Endothelial cell of umbilical vein (primary cell): Measurements from ENCODE around the gene GNA12. TPM values are rescaled to one million over a fixed set of nuclear protein-coding genes. Genes with fewer than 3 reads are reported as not detected.

ENCODE experiments used
- BruUV-seq: library from RNA; stranded (reverse); fragments of 400-500 nt; replicated peaks from 2 replicates; lab custom pipeline; 2021; lab: Mats Ljungman, UMichigan
- CTCF ChIA-PET: fragments of 300-600, 350-600 bp; sonication (Branson Sonifier 250); formaldehyde crosslinking; loops from one replicate; lab custom pipeline; 2021; ENCODE audit warnings: antibody characterized with exemption, inconsistent platforms; lab: Charles Lee
- POLR2A ChIA-PET: fragments of 300-600, 350-600 bp; sonication (Branson Sonifier 250); formaldehyde crosslinking; loops from one replicate; lab custom pipeline; 2021; ENCODE audit warnings: antibody characterized with exemption, inconsistent platforms; lab: Charles Lee
- DNase-seq: peaks from one replicate; pipeline ENCODE4 v3.0.0-alpha.2; 2011; ENCODE audit warnings: low read depth, low spot score
- FAIRE-seq: peaks from 2 replicates; lab custom pipeline; 2011; peaks lifted over from hg19 to GRCh38; lab: Jason Lieb, UNC
- H2AFZ ChIP-seq: 2 replicates; pipeline ENCODE4 v1.6.0; 2012; ENCODE audit warnings: low read depth, low read length, control low read depth, inconsistent platforms
- H3K27ac ChIP-seq: 2 replicates; pipeline ENCODE4 v1.5.1; 2011; ENCODE audit warnings: low read depth, mild to moderate bottlenecking, control low read depth, low read length, moderate library complexity; ENCODE audit not compliant: insufficient read depth
- H3K27me3 ChIP-seq, 2 experiments: 2 replicates each; pipeline versions ENCODE4 v1.6.0 to v1.6.1; 2011; ENCODE audit warnings: low read length in 2 of 2, mixed read lengths in 1 of 2; ENCODE audit not compliant: control insufficient read depth in 2 of 2, insufficient read depth in 2 of 2
- H3K36me3 ChIP-seq, 2 experiments: 2 replicates in 1 of 2; 3 replicates in 1 of 2; pipeline ENCODE4 v1.5.1; 2011; ENCODE audit warnings: low read length in 2 of 2, mild to moderate bottlenecking in 1 of 2, moderate library complexity in 1 of 2; ENCODE audit not compliant: control insufficient read depth in 2 of 2, insufficient read depth in 2 of 2; ENCODE audit errors: extremely low read depth in 1 of 2
- H3K4me1 ChIP-seq: 3 replicates; pipeline ENCODE4 v1.5.1; 2011; ENCODE audit warnings: mild to moderate bottlenecking, low read length; ENCODE audit not compliant: control insufficient read depth, insufficient read depth; ENCODE audit errors: extremely low read depth
- H3K4me2 ChIP-seq: 2 replicates; pipeline ENCODE4 v1.6.1; 2011; ENCODE audit warnings: low read length, control low read depth, mixed read lengths; ENCODE audit not compliant: insufficient read depth
- H3K4me3 ChIP-seq, 3 experiments: fragments of 200-600 bp in 1 of 3; sonication (generic), shearing (Covaris generic) in 1 of 3; replicated peaks in 1 of 3; 2 replicates each; pipeline ENCODE4 v1.5.1; 2011 to 2016; ENCODE audit warnings: control low read depth in 3 of 3, low read length in 3 of 3, mild to moderate bottlenecking in 2 of 3, inconsistent platforms in 1 of 3, low read depth in 1 of 3, moderate library complexity in 1 of 3; ENCODE audit not compliant: insufficient read depth in 1 of 3
- H3K79me2 ChIP-seq: 2 replicates; pipeline ENCODE4 v1.6.0; 2012; ENCODE audit warnings: low read length, inconsistent platforms; ENCODE audit not compliant: control insufficient read depth, insufficient read depth
- H3K9ac ChIP-seq: replicated peaks from 2 replicates; pipeline ENCODE3; 2011; ENCODE audit warnings: low read length, control low read depth; ENCODE audit not compliant: insufficient read depth; ENCODE audit errors: extremely low read depth
- H3K9me1 ChIP-seq: replicated peaks from 3 replicates; pipeline ENCODE4 v1.6.0; 2011; ENCODE audit warnings: mild to moderate bottlenecking, low read length; ENCODE audit not compliant: control insufficient read depth, insufficient read depth; ENCODE audit errors: extremely low read depth
- H3K9me3 ChIP-seq: replicated peaks from 2 replicates; pipeline ENCODE4 v1.5.1; 2012; ENCODE audit warnings: low read length, inconsistent platforms; ENCODE audit not compliant: control insufficient read depth, insufficient read depth
- H4K20me1 ChIP-seq: replicated peaks from 2 replicates; pipeline ENCODE3; 2011; ENCODE audit warnings: mild to moderate bottlenecking, low read length; ENCODE audit not compliant: control insufficient read depth, insufficient read depth; ENCODE audit errors: extremely low read depth
- EZH2 ChIP-seq: IDR thresholded peaks from 2 replicates; pipeline ENCODE4 v1.6.1; 2012; ENCODE audit warnings: borderline replicate concordance, low read depth, mild to moderate bottlenecking, moderate library complexity, low read length, inconsistent platforms; ENCODE audit not compliant: severe bottlenecking
- FOS ChIP-seq: IDR thresholded peaks from 2 replicates; pipeline ENCODE4 v1.6.1; 2011; ENCODE audit warnings: mild to moderate bottlenecking, low read length, moderate library complexity, borderline replicate concordance; ENCODE audit not compliant: insufficient read depth
- GATA2 ChIP-seq: IDR thresholded peaks from 2 replicates; pipeline ENCODE4 v1.7.0; 2011; ENCODE audit warnings: low read depth, mild to moderate bottlenecking, moderate library complexity, mixed read lengths, low read length; ENCODE audit not compliant: insufficient read length, insufficient read depth
- JUN ChIP-seq: IDR thresholded peaks from 2 replicates; pipeline ENCODE4 v1.6.1; 2011; ENCODE audit warnings: borderline replicate concordance, low read depth; ENCODE audit not compliant: insufficient read length, insufficient read depth
- MYC ChIP-seq: IDR thresholded peaks from one replicate; pipeline ENCODE4 v1.6.1; 2011; ENCODE audit warnings: mild to moderate bottlenecking, low read depth, low read length
- POLR2A ChIP-seq: IDR thresholded peaks from 2 replicates; pipeline ENCODE4 v1.6.1; 2012; ENCODE audit warnings: low read depth, mild to moderate bottlenecking, control low read depth, low read length
- POLR2AphosphoS5 ChIP-seq: IDR thresholded peaks from 2 replicates; pipeline ENCODE4 v1.6.1; 2012; ENCODE audit warnings: low read depth, mild to moderate bottlenecking, control low read depth, low read length, moderate library complexity; ENCODE audit not compliant: insufficient read depth
- dilution Hi-C: fragments of 300-500 bp; cut with MboI; formaldehyde crosslinking; loops from one replicate; pipeline ENCODE4 v1.15.0; 2019; ENCODE audit warnings: low sequenced_read_pairs; ENCODE audit not compliant: extremely low pct_ligation_motif_present
- intact Hi-C: fragments of 100-400 bp; cut with micrococcal nuclease; formaldehyde crosslinking; loops from one replicate; pipeline ENCODE4 v1.10.0; 2022
- polyA plus RNA-seq, 4 experiments: library from polyadenylated mRNA; depleted of rRNA in 3 of 4; stranded (reverse) in 3 of 4; unstranded in 1 of 4; fragments of >200 nt; gene quantifications; 2 replicates each; pipeline versions ENCODE4 v1.2.1 to v1.2.3, GENCODE V29; 2011 to 2012; ENCODE audit warnings: missing spikeins in 1 of 4
- total RNA-seq: library from RNA; stranded (reverse); gene quantifications from 2 replicates; pipeline ENCODE4 v1.2.3, GENCODE V29; 2021
- TF ChIP-seq, protein P1 (sequence below): IDR thresholded peaks from 2 replicates; pipeline ENCODE4 v1.6.1; 2011; ENCODE audit not compliant: insufficient read depth, insufficient read length
- TF ChIP-seq, protein P2 (sequence below), 2 donors: IDR thresholded peaks; 1 replicate in 1 of 2; 2 replicates in 1 of 2; pipeline ENCODE4 v1.5.1; 2011; ENCODE audit warnings: low read length in 2 of 2, mild to moderate bottlenecking in 2 of 2, moderate library complexity in 2 of 2, control low read depth in 1 of 2, inconsistent platforms in 1 of 2, low read depth in 1 of 2; ENCODE audit not compliant: insufficient read depth in 1 of 2; ENCODE audit errors: extremely low read depth in 1 of 2

The GNA12 gene
- total and polyA plus RNA-seq, 2 donors (not counting 3 experiments of a cell fraction or from before 2014, with no cell fraction given): 63.0 to 75.1 TPM

DNA sequence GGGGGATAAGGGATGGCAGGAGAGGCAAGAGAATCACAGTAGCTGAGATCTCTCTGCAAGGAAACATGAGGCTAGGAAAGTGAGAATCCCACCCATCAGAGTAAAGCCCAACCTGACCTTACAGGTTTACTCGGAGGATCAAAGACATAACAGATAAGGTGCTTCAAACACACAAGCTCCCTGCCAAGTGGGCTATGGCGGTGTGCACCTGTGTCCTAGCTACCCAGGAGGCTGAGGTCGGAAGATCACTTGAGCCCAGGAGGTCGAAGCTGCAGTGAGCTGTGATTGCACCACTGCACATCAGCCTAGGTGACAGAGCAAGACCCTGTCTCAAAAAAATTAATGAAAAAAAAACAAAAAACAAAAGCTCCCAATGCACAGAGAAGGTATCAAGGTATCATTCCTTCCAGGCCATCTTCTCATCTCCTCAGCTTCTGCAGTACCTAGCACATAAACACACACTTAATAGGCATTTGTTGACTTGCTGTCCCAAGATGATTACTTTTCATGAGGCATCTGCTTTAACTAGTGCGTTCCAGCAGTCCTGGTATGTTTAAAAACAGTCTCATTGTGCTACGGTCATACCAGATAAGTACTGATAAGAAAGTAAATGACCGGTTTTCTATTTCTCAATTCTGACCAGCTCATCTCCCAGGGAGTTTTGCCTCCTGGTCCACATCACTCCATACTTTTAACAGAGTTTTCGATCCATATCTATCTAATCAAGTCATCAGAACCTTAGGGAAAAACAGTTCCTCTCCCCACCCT, 13.3 kb downstream of the GNA12 start:
- BruUV-seq: no TSS peak
- Histone ChIP-seq H3K4me1 (no peaks in the 10 kb centered on the region), H3K9me1 (no peaks in the 10 kb centered on the region), H3K9ac (no peak overlapping the region), H3K4me2 (no peak overlapping the region), H3K79me2 (peaks cover 60% of the 10 kb centered on the region), H2AFZ (no peak overlapping the region), H4K20me1 (no peaks in the 10 kb centered on the region), H3K27ac (no peak overlapping the region), H3K36me3 (peaks cover 0 to 2% of the 10 kb centered on the region in 2 experiments), H3K4me3 (no peak overlapping the region), H3K9me3 (no peaks in the 10 kb centered on the region), H3K27me3 (no peaks in the 10 kb centered on the region)
- dilution Hi-C loops: no loop called here
- DNase-seq (no peak), FAIRE-seq (no peak)
- CTCF ChIA-PET: interaction anchor here (0.8 to 1.0 kb wide), 2 partner anchors 9 to 10 kb away, joined by 3 read pairs; no protein-coding TSS in a partner anchor
- intact Hi-C loops: no loop called here
- POLR2A ChIA-PET: no interaction called here
- TF ChIP-seq EZH2 (no peak), JUN (no peak), MYC (no peak), POLR2A (no peak)
- TF ChIP-seq, protein P1, sequence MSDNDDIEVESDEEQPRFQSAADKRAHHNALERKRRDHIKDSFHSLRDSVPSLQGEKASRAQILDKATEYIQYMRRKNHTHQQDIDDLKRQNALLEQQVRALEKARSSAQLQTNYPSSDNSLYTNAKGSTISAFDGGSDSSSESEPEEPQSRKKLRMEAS: no peak

DNA sequence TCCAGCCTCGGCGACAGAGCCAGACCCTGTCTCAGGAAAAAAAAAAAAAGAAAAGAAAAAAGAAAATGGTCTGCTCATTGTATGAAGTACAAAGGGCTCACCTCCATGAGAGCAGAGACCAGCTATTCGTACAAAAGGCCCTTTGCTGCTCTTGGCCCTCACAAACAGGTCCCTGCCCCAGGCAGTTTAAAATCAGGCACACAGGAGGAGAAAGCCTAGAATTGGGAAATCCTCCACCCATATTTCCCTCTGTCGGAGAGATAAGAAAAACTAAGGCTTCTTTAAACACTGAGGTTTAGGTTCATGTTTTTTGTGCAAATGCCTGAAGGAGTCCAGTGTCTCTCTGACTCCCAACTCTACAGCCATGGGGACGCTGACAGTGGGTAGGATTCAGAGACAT, 15.1 kb downstream of the GNA12 start:
- H3K4me3 ChIP-seq: no peak overlapping the region
- no peak for FAIRE-seq
- H3K9ac ChIP-seq: no peak overlapping the region
- H3K27ac ChIP-seq: no peak overlapping the region
- no peaks in the 10 kb centered on the region for H3K27me3 ChIP-seq
- H2AFZ ChIP-seq: no peak overlapping the region
- H3K9me1 ChIP-seq: no peaks in the 10 kb centered on the region
- no peaks in the 10 kb centered on the region for H3K9me3 ChIP-seq
- dilution Hi-C loops (no loop called here), intact Hi-C loops (no loop called here)
- no TSS peak for BruUV-seq
- H4K20me1 ChIP-seq: no peaks in the 10 kb centered on the region
- POLR2A ChIA-PET: no interaction called here
- no peaks in the 10 kb centered on the region for H3K4me1 ChIP-seq
- no peak overlapping the region for H3K4me2 ChIP-seq
- TF ChIP-seq GATA2 (no peak), JUN (no peak), MYC (no peak), FOS (no peak), POLR2AphosphoS5 (no peak)
- TF ChIP-seq, protein P2, sequence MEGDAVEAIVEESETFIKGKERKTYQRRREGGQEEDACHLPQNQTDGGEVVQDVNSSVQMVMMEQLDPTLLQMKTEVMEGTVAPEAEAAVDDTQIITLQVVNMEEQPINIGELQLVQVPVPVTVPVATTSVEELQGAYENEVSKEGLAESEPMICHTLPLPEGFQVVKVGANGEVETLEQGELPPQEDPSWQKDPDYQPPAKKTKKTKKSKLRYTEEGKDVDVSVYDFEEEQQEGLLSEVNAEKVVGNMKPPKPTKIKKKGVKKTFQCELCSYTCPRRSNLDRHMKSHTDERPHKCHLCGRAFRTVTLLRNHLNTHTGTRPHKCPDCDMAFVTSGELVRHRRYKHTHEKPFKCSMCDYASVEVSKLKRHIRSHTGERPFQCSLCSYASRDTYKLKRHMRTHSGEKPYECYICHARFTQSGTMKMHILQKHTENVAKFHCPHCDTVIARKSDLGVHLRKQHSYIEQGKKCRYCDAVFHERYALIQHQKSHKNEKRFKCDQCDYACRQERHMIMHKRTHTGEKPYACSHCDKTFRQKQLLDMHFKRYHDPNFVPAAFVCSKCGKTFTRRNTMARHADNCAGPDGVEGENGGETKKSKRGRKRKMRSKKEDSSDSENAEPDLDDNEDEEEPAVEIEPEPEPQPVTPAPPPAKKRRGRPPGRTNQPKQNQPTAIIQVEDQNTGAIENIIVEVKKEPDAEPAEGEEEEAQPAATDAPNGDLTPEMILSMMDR (IDR thresholded peaks at IDR 0.05; ENCODE audit: extremely low read depth in 1 of 2, insufficient read depth in 1 of 2, low read depth in 1 of 2, low read length in 2 of 2): no peak
- CTCF ChIA-PET: no interaction called here
- peaks cover 58% of the 10 kb centered on the region for H3K79me2 ChIP-seq
- no peak for DNase-seq
- H3K36me3 ChIP-seq: no peaks in the 10 kb centered on the region
